DND-41 (cell line): ENCODE measurements around the gene NOTCH2.

ENCODE experiments used
- ATAC-seq: fragments of 200-7000 bp; cut with Tn5 transposase; 3 replicates; pipeline ENCODE4 v1.9.1; 2021; ENCODE audit warnings: low read depth; ENCODE audit not compliant: insufficient read depth
- DNase-seq: peaks from one replicate; pipeline ENCODE4 v3.0.0-alpha.2; 2020
- H2AFZ ChIP-seq: 2 replicates; pipeline ENCODE4 v1.6.0; 2012; ENCODE audit warnings: low read depth, low read length
- H3K27ac ChIP-seq: 2 replicates; pipeline ENCODE4 v1.5.1; 2012; ENCODE audit warnings: low read length, inconsistent platforms
- H3K27me3 ChIP-seq: fragments of 200-600 bp; sonication (generic); 2 replicates; pipeline ENCODE4 v1.6.0; 2012; ENCODE audit warnings: low read length, mild to moderate bottlenecking, inconsistent platforms; ENCODE audit not compliant: insufficient read depth, poor library complexity
- H3K36me3 ChIP-seq: 2 replicates; pipeline ENCODE4 v1.5.1; 2012; ENCODE audit warnings: low read length, inconsistent platforms; ENCODE audit not compliant: insufficient read depth
- H3K4me1 ChIP-seq: 2 replicates; pipeline ENCODE4 v1.5.1; 2012; ENCODE audit warnings: mild to moderate bottlenecking, low read length; ENCODE audit not compliant: insufficient read depth
- H3K4me2 ChIP-seq: 2 replicates; pipeline ENCODE4 v1.6.0; 2012; ENCODE audit warnings: mild to moderate bottlenecking, moderate library complexity, low read length, inconsistent platforms; ENCODE audit not compliant: insufficient read depth
- H3K4me3 ChIP-seq, 2 experiments: fragments of 200-600 bp in 1 of 2; shearing (Covaris generic) in 1 of 2; 2 replicates each; pipeline ENCODE4 v1.5.1; 2012 to 2016; ENCODE audit warnings: inconsistent platforms in 2 of 2, low read length in 2 of 2, mild to moderate bottlenecking in 2 of 2, low read depth in 1 of 2, moderate library complexity in 1 of 2
- H3K79me2 ChIP-seq: 2 replicates; pipeline ENCODE4 v1.6.0; 2012; ENCODE audit warnings: low read length, inconsistent platforms; ENCODE audit not compliant: insufficient read depth
- H3K9ac ChIP-seq: 2 replicates; pipeline ENCODE4 v1.6.0; 2012; ENCODE audit warnings: low read depth, mild to moderate bottlenecking, inconsistent platforms, low read length, moderate library complexity
- H3K9me3 ChIP-seq: 2 replicates; pipeline ENCODE4 v1.5.1; 2012; ENCODE audit warnings: low read length, moderate library complexity, mild to moderate bottlenecking, inconsistent platforms; ENCODE audit not compliant: insufficient read depth, severe bottlenecking
- H4K20me1 ChIP-seq: 2 replicates; pipeline ENCODE4 v1.6.0; 2012; ENCODE audit warnings: low read length; ENCODE audit not compliant: insufficient read depth
- CTCF ChIP-seq: IDR thresholded peaks from 2 replicates; pipeline ENCODE4 v1.5.1; 2012; ENCODE audit warnings: borderline replicate concordance, low read length, moderate library complexity, mild to moderate bottlenecking; ENCODE audit not compliant: poor library complexity, severe bottlenecking; ENCODE audit errors: extremely low read depth
- EZH2 ChIP-seq: IDR thresholded peaks from 3 replicates; pipeline ENCODE4 v1.6.1; 2012; ENCODE audit warnings: borderline replicate concordance, low read depth, mild to moderate bottlenecking, moderate library complexity, low read length, inconsistent platforms; ENCODE audit not compliant: severe bottlenecking

Gene NOTCH2

GRCh38 chr1:119919241-119919640 is 150.2 kb downstream of the NOTCH2 start:
- no peak overlapping the region for H3K4me2 ChIP-seq
- no peak for DNase-seq
- H4K20me1 ChIP-seq: no peaks in the 10 kb centered on the region
- H3K4me1 ChIP-seq: no peaks in the 10 kb centered on the region
- H3K9ac ChIP-seq: no peak overlapping the region
- H3K36me3 ChIP-seq: peaks cover 97% of the 10 kb centered on the region
- H3K4me3 ChIP-seq: no peak overlapping the region
- no peak for ATAC-seq
- H3K27me3 ChIP-seq: no peaks in the 10 kb centered on the region
- H3K9me3 ChIP-seq: no peaks in the 10 kb centered on the region
- H3K27ac ChIP-seq: no peak overlapping the region
- no peaks in the 10 kb centered on the region for H3K79me2 ChIP-seq
- TF ChIP-seq CTCF: no peak
- TF ChIP-seq EZH2: no peak
- H2AFZ ChIP-seq: no peak overlapping the region

- no peaks in the 10 kb centered on the region for H3K4me1 ChIP-seq
- H2AFZ ChIP-seq: no peak overlapping the region
- H4K20me1 ChIP-seq: no peaks in the 10 kb centered on the region
- H3K9me3 ChIP-seq: no peaks in the 10 kb centered on the region
- H3K4me2 ChIP-seq: no peak overlapping the region
- no peak overlapping the region for H3K9ac ChIP-seq
- H3K4me3 ChIP-seq: no peak overlapping the region
- H3K79me2 ChIP-seq: no peaks in the 10 kb centered on the region
- no peak overlapping the region for H3K27ac ChIP-seq
- no peak for TF ChIP-seq EZH2
- no peak for TF ChIP-seq CTCF
- H3K36me3 ChIP-seq: peaks cover 94% of the 10 kb centered on the region
- DNase-seq: no peak
- H3K27me3 ChIP-seq: no peaks in the 10 kb centered on the region
- no peak for ATAC-seq
These were observed 151.2 kb downstream of the NOTCH2 start for GRCh38 chr1:119918301-119918700.

- ATAC-seq (no peak), DNase-seq (no peak)
- Histone ChIP-seq H3K9me3 (no peaks in the 10 kb centered on the region), H2AFZ (no peak overlapping the region), H3K27me3 (no peaks in the 10 kb centered on the region), H4K20me1 (no peaks in the 10 kb centered on the region), H3K79me2 (no peaks in the 10 kb centered on the region), H3K4me3 (no peak overlapping the region), H3K4me2 (no peak overlapping the region), H3K9ac (no peak overlapping the region), H3K4me1 (no peaks in the 10 kb centered on the region), H3K36me3 (peaks cover 86% of the 10 kb centered on the region), H3K27ac (no peak overlapping the region)
- no peak for TF ChIP-seq CTCF
- no peak for TF ChIP-seq EZH2
These were observed 152.0 kb downstream of the NOTCH2 start for GRCh38 chr1:119917304-119918055.

GRCh38 chr1:119915517-119915916 is 153.9 kb downstream of the NOTCH2 start:
- DNase-seq (no peak), ATAC-seq (no peak)
- no peak overlapping the region for H2AFZ ChIP-seq
- H3K9me3 ChIP-seq: no peaks in the 10 kb centered on the region
- no peak overlapping the region for H3K4me3 ChIP-seq
- peaks cover 67% of the 10 kb centered on the region for H3K36me3 ChIP-seq
- H4K20me1 ChIP-seq: no peaks in the 10 kb centered on the region
- H3K79me2 ChIP-seq: no peaks in the 10 kb centered on the region
- TF ChIP-seq EZH2: no peak
- no peak for TF ChIP-seq CTCF
- H3K27ac ChIP-seq: no peak overlapping the region
- H3K27me3 ChIP-seq: no peaks in the 10 kb centered on the region
- peaks cover 4% of the 10 kb centered on the region for H3K4me1 ChIP-seq
- H3K4me2 ChIP-seq: no peak overlapping the region
- no peak overlapping the region for H3K9ac ChIP-seq
